Keratinocyte (primary cell): ENCODE data around the gene MYO1E. TPM values are rescaled to one million over a fixed set of nuclear protein-coding genes. Genes with fewer than 3 reads are reported as not detected.

Source experiments
- DNase-seq: peaks from one replicate; pipeline ENCODE4 v3.0.0-alpha.2; 2011; ENCODE audit warnings: low read depth, missing footprints, low spot score
- FAIRE-seq: peaks from 2 replicates; lab custom pipeline; 2011; peaks lifted over from hg19 to GRCh38; lab: Jason Lieb, UNC
- H2AFZ ChIP-seq: 2 replicates; pipeline ENCODE4 v1.6.0; 2012; ENCODE audit warnings: low read length, control low read depth, inconsistent platforms; ENCODE audit not compliant: control insufficient read depth
- H3K27ac ChIP-seq: 2 replicates; pipeline ENCODE4 v1.5.1; 2011; ENCODE audit warnings: low read length; ENCODE audit not compliant: control insufficient read depth, insufficient read depth
- H3K27me3 ChIP-seq: 3 replicates; pipeline ENCODE4 v1.6.0; 2011; ENCODE audit warnings: low read length; ENCODE audit not compliant: control insufficient read depth, insufficient read depth; ENCODE audit errors: extremely low read depth
- H3K36me3 ChIP-seq, 2 experiments: 2 replicates in 1 of 2; 3 replicates in 1 of 2; pipeline ENCODE4 v1.5.1; 2011; ENCODE audit warnings: low read length in 2 of 2, mild to moderate bottlenecking in 1 of 2; ENCODE audit not compliant: control insufficient read depth in 2 of 2, insufficient read depth in 2 of 2; ENCODE audit errors: extremely low read depth in 1 of 2
- H3K4me1 ChIP-seq: 3 replicates; pipeline ENCODE4 v1.5.1; 2011; ENCODE audit warnings: low read length; ENCODE audit not compliant: control insufficient read depth, insufficient read depth; ENCODE audit errors: extremely low read depth
- H3K4me2 ChIP-seq: 3 replicates; pipeline ENCODE4 v1.6.0; 2011; ENCODE audit warnings: low read depth, low read length; ENCODE audit not compliant: control insufficient read depth, insufficient read depth; ENCODE audit errors: extremely low read depth
- H3K4me3 ChIP-seq, 3 experiments: fragments of 200-600 bp in 1 of 3; sonication (generic) in 1 of 3; 2 replicates in 2 of 3; 3 replicates in 1 of 3; pipeline ENCODE4 v1.5.1; 2011 to 2016; ENCODE audit warnings: low read length in 3 of 3, mild to moderate bottlenecking in 3 of 3, control low read depth in 2 of 3, inconsistent platforms in 1 of 3, low read depth in 1 of 3, mixed read lengths in 1 of 3, mixed run types in 1 of 3, moderate library complexity in 1 of 3; ENCODE audit not compliant: control insufficient read depth in 2 of 3, insufficient read depth in 2 of 3; ENCODE audit errors: extremely low read depth in 1 of 3
- H3K79me2 ChIP-seq: 2 replicates; pipeline ENCODE4 v1.6.0; 2012; ENCODE audit warnings: low read length; ENCODE audit not compliant: control insufficient read depth, insufficient read depth
- H3K9ac ChIP-seq: 3 replicates; pipeline ENCODE4 v1.6.0; 2011; ENCODE audit warnings: low read length; ENCODE audit not compliant: control insufficient read depth, insufficient read depth; ENCODE audit errors: extremely low read depth
- H3K9me1 ChIP-seq: 3 replicates; pipeline ENCODE4 v1.6.0; 2011; ENCODE audit warnings: low read length; ENCODE audit not compliant: control insufficient read depth, insufficient read depth; ENCODE audit errors: extremely low read depth
- H3K9me3 ChIP-seq: 2 replicates; pipeline ENCODE4 v1.5.1; 2012; ENCODE audit warnings: low read depth, low read length; ENCODE audit not compliant: control insufficient read depth
- H4K20me1 ChIP-seq: 3 replicates; pipeline ENCODE4 v1.6.0; 2011; ENCODE audit warnings: low read length; ENCODE audit not compliant: control insufficient read depth, insufficient read depth; ENCODE audit errors: extremely low read depth
- EZH2 ChIP-seq: IDR thresholded peaks from one replicate; pipeline ENCODE4 v1.6.1; 2012; ENCODE audit warnings: inconsistent platforms, mild to moderate bottlenecking, low read length, moderate library complexity
- dilution Hi-C: fragments of 300-500 bp; cut with MboI; formaldehyde crosslinking; loops from one replicate; pipeline ENCODE4 v1.7.0; 2020; ENCODE audit warnings: low sequenced_read_pairs; ENCODE audit not compliant: extremely low pct_ligation_motif_present
- polyA plus RNA-seq, 5 experiments: library from polyadenylated mRNA; depleted of rRNA in 3 of 5; stranded (reverse) in 3 of 5; stranded (forward) in 1 of 5; unstranded in 1 of 5; fragments of >200 nt; gene quantifications; 1 replicate in 1 of 5; 2 replicates in 3 of 5; 3 replicates in 1 of 5; pipeline versions ENCODE4 v1.2.1 to v1.2.3, GENCODE V29; 2011 to 2012; ENCODE audit warnings: missing spikeins in 2 of 5, low read depth in 1 of 5, low replicate concordance in 1 of 5
- TF ChIP-seq, protein P1 (sequence below), 3 experiments: IDR thresholded peaks in 1 of 3; conservative IDR thresholded peaks in 1 of 3; optimal IDR thresholded peaks in 1 of 3; 2 replicates in 2 of 3; 3 replicates in 1 of 3; pipeline versions ENCODE3 to v1.5.1; 2011; ENCODE audit warnings: low read length in 3 of 3, mild to moderate bottlenecking in 3 of 3, moderate library complexity in 2 of 3, control low read depth in 1 of 3, inconsistent platforms in 1 of 3; ENCODE audit not compliant: insufficient read depth in 2 of 3; ENCODE audit errors: extremely low read depth in 1 of 3

MYO1E gene
- polyA plus RNA-seq, 1 donor (not counting 4 experiments of a cell fraction or from before 2014, with no cell fraction given) = 213 TPM

DNA sequence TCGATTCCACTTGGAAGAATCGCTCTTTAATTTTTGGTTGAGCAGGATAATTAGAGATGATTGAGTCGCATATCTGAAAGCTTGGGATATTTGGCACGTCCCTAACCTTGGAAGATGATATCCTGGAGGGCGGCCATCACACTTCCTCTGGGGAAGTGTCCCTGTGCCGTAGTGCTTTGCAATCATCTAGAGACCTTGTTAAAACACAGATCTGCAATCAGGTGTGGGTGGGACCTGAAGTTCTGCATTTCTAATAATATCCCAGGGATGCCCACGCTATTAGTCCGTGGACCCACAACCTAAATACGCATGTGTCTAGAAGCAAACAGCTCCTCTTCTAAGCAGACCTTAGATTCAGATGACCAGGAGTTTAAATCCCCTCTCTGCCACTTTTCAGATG lies 20.5 kb downstream of the MYO1E start:
- H3K79me2 ChIP-seq = peaks cover 87% of the 10 kb centered on the region
- dilution Hi-C loops = no loop called here
- H3K27ac ChIP-seq = peak overlapping the region; percentile 94
- H3K36me3 ChIP-seq = peaks cover 0 to 12% of the 10 kb centered on the region in 2 experiments
- FAIRE-seq = no peak
- H2AFZ ChIP-seq = no peak overlapping the region
- H3K9ac ChIP-seq = no peak overlapping the region
- TF ChIP-seq, protein P1, sequence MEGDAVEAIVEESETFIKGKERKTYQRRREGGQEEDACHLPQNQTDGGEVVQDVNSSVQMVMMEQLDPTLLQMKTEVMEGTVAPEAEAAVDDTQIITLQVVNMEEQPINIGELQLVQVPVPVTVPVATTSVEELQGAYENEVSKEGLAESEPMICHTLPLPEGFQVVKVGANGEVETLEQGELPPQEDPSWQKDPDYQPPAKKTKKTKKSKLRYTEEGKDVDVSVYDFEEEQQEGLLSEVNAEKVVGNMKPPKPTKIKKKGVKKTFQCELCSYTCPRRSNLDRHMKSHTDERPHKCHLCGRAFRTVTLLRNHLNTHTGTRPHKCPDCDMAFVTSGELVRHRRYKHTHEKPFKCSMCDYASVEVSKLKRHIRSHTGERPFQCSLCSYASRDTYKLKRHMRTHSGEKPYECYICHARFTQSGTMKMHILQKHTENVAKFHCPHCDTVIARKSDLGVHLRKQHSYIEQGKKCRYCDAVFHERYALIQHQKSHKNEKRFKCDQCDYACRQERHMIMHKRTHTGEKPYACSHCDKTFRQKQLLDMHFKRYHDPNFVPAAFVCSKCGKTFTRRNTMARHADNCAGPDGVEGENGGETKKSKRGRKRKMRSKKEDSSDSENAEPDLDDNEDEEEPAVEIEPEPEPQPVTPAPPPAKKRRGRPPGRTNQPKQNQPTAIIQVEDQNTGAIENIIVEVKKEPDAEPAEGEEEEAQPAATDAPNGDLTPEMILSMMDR (optimal IDR thresholded peaks at IDR 0.05 in 1 of 3, IDR thresholded peaks at IDR 0.05 in 1 of 3, conservative IDR thresholded peaks at IDR 0.05 in 1 of 3; ENCODE audit: extremely low read depth in 1 of 3, insufficient read depth in 2 of 3, low read length in 3 of 3) = no peak
- TF ChIP-seq EZH2 = no peak
- H3K9me1 ChIP-seq = no peaks in the 10 kb centered on the region
- H3K4me3 ChIP-seq = no peak overlapping the region
- no peak overlapping the region for H3K4me2 ChIP-seq
- H3K27me3 ChIP-seq = no peaks in the 10 kb centered on the region
- H4K20me1 ChIP-seq = no peaks in the 10 kb centered on the region
- no peaks in the 10 kb centered on the region for H3K9me3 ChIP-seq
- H3K4me1 ChIP-seq = peaks cover 47% of the 10 kb centered on the region
- no peak for DNase-seq

DNA sequence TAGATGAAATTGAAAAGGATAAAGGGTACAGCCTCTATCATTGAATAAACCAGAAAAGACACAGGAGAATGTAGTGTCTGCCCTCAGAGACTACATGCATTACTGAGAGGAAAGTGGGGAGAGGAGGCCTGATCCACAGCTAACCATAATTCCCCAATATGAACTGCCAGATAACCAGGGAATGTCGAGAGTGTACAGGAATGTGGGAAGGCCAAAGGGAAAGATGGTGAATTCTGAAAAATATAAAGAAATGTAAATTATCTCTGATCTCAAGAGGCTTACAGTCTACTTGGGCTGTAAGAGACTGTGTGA lies 22.3 kb downstream of the MYO1E start:
- H3K27me3 ChIP-seq = no peaks in the 10 kb centered on the region
- H3K79me2 ChIP-seq = peaks cover 89% of the 10 kb centered on the region
- DNase-seq = no peak
- peaks cover 0 to 12% of the 10 kb centered on the region in 2 experiments for H3K36me3 ChIP-seq
- dilution Hi-C loops = no loop called here
- no peaks in the 10 kb centered on the region for H3K9me1 ChIP-seq
- H3K9ac ChIP-seq = peak overlapping the region; percentile 71
- H3K4me1 ChIP-seq = peaks cover 46% of the 10 kb centered on the region
- no peak overlapping the region for H2AFZ ChIP-seq
- no peaks in the 10 kb centered on the region for H3K9me3 ChIP-seq
- peak overlapping the region; percentile 94 for H3K27ac ChIP-seq
- FAIRE-seq = no peak
- H3K4me3 ChIP-seq = peak overlapping the region in 1 of 3 experiments; percentile 32
- H3K4me2 ChIP-seq = peak overlapping the region; percentile 79
- TF ChIP-seq, protein P1 (optimal IDR thresholded peaks at IDR 0.05 in 1 of 3, IDR thresholded peaks at IDR 0.05 in 1 of 3, conservative IDR thresholded peaks at IDR 0.05 in 1 of 3; ENCODE audit: extremely low read depth in 1 of 3, insufficient read depth in 2 of 3, low read length in 3 of 3) = no peak
- no peaks in the 10 kb centered on the region for H4K20me1 ChIP-seq
